HG03520 (cell line): Measurements from ENCODE around the gene RAB11FIP4.
"Not testable (repeated sequence)": the region's sequence is repeated elsewhere in the genome, so short reads cannot be mapped to it uniquely, and the experiment has no call there.

ENCODE experiments used
- ATAC-seq: cut with Tn5 transposase; IDR thresholded peaks from one replicate; pipeline ENCODE4 v1.9.1; 2021; ENCODE audit warnings: mild to moderate bottlenecking, moderate library complexity; ENCODE audit not compliant: unreplicated experiment

RAB11FIP4 gene

DNA sequence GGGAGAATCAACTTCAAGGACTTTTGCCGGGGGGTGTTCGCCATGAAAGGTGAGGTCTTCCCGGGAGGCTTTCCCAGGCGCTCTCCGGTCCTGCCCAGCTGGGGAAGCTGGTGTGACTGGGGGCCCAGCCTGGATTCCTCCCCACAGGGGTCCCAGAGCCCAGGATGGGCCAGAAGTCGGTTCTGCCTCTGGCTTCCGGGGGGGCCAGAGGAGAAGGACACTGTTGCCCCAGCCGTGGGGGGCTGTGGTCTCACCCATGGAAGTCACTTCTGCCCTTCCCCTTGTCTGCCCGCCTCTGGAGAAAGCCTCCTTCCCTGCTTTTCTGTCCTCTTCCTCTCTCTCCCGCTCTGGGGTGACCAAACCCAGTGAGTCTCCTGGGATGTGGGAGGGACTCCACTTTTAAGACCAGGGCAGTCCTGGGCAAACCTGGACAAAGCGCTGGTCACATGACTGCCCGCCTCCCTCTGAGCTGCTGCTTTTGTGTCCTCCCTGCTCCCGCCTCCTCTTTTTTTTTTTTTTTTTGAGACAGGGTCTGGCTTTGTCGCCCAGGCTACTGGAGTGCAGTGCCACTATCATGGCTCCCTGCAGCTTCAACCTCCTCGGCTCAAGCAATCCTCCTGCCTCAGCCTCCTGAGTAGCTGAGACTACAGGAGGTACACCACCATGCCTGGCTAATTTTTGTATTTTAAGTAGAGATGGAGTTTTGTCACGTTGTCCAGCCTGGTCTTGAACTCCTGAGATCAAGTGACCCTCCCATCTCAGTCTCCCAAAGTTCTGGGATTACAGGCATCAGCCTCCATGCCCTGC, 40.6 kb downstream of the RAB11FIP4 start:
- no peak for ATAC-seq

DNA sequence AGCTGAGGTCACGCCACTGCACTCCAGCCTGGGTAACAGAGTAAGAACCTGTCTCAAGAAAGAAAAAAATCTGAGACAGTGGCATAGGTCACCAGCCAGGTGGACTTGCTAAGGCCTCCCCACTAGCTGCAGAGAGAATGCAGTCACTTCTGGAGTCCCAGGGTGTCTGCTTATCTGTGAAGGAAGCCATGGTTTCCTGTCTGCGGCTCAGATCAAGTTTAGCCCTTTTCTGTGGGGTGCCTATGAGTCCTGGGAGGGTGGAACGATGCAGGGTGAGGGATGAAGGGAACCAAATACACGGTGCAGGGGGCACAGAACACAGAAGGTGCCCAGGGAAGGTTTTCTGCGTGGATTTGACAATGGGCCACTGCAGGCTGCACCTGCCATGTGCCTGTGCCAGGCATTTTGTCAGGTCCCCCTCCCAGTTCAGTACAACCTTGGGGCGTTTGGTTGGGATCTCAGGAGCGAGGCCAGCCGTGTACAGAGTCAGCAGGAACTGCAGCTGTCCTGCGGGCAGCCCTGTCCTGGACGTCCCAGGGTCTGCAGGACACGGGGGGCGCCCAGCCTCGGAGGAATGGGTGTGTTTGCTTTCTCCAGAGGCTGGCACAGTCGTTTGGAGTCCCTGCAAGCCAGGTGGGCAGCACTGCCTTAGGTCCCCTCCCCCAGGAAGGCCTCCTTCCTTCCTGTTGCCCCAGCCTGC, 41.8 kb downstream of the RAB11FIP4 start:
- no peak for ATAC-seq

DNA sequence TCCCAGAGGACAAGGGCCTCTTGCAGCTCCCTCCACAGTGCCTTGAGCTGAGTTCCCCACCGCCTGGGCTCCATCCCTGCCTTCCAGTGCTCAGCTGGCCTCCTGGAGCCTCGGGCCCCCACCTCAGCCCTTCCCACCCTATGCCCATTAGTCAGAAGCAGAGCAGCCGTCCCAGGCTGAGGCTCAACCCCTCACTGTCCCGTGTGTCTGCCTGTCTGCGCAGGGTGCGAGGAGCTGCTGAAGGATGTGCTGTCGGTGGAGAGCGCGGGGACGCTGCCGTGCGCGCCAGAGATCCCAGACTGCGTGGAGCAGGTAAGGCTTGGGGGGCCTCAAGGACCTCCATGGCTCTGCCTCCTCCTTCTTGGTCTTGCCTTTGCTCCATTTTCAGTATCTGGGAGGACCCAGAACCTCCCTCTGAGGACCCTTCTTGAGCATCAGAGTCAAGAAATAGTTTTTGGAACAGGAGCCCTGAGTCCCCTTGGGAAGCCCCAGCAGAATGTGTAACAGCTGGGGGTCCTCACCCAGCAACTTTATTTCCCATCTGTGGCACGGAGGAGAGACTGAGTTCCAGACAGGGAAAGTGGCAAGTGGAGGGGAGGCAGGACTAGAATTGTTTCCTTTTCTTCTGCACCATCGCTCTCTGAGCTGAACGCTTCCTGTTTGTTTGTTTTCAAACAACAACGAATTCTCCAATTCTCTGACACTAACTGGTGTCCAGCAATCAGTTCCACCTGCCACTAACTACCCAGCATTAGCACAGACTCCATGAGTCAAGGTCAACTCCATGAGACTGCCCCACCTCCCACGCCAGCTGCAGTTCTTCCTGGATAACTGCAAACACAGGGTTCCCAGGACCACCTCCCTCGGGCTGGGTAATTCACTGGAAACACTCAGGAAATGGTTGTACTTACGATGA, 42.6 kb downstream of the RAB11FIP4 start:
- ATAC-seq: no peak

DNA sequence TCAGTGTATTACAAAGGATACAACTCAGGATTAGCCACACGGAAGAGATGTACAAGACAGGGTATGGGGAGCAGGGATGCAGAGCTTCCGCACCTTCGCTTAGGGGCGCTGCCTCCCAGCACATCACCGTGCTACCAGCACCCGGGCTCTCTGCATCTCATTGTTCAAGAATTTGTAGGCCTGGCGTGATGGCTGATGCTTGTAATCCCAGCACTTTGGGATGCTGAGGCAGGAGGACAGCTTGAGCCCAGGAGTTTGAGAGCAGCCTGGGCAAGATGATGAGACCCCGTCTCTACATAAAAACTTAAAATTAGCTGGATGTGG, 43.2 kb downstream of the RAB11FIP4 start:
- ATAC-seq: no peak

DNA sequence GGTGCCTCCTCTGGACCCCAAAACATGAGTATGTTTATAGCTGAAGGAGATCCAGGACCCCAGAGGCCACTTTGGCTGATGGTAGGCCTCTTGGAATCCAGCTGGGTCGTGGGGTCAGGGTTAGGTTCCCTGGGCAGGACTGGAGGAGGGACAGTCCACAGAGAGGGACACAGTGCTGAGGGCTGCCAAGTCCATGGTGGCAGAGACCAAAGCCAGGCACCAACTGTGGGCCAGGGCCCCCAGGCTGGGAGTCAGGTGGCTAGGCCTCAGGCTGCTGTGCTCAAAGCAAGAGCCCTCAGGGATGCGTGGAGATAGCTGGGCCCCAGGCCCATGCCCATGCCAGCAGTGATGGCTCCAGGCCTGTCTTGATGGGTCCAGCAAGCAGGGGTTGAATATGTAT, 44.1 kb downstream of the RAB11FIP4 start:
- no peak for ATAC-seq

DNA sequence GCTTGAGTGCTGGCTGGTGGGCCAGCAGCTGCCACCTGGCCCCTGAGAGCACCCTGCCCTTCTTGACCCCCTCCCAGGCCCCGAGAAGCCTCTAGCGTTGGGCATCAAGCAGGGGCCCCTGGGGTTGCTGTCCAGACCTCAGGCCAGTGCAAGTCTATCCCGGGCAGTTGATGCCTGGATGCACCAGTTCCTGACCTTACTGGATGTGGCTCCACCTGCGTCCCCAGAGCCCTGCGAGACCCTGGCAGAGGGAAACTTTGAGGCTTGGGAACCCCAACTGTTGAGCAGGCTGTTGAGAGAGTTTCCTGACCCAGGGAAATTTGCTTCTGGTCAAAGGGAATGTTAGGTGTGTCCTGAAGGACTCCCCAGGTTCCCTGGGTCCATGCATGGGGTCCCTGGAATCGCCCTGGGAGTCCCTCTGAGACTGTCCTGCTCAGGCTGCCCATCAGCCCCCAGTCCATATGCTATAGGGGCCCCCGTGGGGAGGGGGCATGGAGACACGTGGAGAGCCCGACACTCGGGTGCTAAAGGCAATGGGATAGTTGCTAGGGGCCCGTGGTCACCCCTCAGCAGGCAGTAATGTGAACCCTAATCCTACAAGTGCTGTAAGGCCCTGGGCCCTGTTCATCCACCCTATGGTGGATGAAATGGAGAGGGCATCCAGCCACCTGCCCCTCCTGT, 46.4 kb downstream of the RAB11FIP4 start:
- no peak for ATAC-seq

DNA sequence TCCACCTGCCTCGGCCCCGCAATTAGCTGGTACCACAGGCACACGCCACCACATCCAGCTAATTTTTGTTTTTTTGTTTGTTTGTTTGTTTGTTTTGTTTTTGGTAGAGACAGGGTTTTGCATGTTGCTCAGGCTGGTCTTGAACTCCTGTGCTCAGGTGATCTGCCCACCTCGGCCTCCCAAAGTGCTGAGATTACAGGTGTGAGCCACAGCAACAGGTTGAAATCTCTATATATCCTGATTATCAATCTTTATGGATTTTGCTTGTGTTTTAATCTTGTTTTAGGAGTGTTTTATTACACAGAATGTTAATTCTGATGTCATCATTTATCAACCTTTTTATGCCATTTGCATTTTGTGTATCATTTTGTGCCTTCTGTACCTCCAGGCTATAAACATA, 48.2 kb downstream of the RAB11FIP4 start:
- ATAC-seq: no peak

DNA sequence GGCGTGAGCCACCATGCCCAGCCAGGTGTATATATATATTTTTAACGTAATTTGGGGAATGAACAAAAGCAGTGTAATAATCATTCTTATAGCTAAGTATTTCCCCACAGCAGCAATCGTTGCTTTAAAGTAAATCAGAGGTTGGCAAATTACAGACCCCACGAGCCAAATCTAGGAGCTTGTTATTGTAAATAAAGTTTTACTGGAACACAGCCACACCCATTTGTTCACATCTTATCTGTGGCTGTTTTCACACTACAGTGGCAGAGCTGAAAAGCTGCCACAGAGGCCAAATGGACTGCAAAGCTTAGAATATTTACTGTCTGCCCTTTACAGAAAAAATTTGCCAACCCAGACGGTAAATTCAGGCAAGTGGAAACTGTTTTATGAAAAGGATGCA, 50.8 kb downstream of the RAB11FIP4 start:
- ATAC-seq: no peak

DNA sequence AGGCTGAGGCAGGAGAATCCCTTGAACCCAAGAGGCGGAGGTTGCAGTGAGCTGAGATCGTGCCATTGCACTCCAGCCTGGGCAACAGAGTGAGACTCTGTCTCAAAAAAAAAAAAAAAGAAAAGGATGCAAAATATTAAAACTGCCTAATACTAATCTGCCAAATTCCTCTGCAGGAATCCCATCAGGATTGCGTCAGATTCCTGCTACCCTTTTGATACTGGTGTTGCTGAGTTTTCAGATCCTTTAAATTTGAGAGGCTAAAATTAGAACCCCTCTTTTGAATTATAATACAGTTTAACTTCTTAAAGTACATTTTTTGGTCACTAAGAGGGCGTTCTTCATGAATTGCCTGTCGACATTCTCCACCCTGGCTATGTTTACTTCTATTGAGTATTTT, 51.4 kb downstream of the RAB11FIP4 start:
- not testable (repeated sequence) for ATAC-seq

DNA sequence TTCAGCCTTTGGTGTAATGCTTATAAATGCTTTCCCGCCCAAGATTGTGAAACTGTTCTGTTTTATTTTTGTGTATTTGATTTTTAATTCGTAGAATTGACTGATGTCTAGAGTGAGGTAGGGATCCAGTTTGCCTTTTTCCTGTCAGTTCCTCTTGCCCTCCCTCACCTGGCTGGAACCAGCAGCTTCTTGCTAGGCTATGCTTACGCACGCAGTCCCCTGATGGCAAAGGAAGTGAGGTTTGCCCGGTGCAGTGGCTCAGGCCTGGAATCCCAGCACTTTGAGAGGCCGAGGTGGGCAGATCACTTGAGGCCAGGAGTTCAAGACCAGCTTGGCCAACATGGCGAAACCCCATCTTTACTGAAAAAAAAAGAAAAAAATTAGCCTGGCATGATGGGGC, 51.9 kb downstream of the RAB11FIP4 start:
- no peak for ATAC-seq

DNA sequence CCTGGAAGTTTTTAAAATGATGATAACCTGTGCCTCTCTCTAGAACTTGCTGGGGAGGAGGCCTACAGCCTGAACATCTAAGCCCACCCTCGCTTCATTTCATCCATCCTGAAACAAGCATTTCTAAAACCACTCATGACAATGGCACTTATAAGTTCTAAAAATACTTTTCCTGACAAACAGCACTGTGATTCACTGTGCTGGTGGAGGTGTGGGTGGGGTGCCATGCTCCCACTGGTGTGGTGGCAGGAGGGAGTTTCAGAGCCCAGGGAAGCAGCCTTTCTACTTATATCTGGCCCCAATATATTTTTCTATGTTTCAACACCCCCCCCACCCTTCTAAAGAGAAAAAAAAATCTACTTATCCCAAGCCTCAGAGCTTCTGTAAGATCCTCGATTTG, 52.6 kb downstream of the RAB11FIP4 start:
- no peak for ATAC-seq

DNA sequence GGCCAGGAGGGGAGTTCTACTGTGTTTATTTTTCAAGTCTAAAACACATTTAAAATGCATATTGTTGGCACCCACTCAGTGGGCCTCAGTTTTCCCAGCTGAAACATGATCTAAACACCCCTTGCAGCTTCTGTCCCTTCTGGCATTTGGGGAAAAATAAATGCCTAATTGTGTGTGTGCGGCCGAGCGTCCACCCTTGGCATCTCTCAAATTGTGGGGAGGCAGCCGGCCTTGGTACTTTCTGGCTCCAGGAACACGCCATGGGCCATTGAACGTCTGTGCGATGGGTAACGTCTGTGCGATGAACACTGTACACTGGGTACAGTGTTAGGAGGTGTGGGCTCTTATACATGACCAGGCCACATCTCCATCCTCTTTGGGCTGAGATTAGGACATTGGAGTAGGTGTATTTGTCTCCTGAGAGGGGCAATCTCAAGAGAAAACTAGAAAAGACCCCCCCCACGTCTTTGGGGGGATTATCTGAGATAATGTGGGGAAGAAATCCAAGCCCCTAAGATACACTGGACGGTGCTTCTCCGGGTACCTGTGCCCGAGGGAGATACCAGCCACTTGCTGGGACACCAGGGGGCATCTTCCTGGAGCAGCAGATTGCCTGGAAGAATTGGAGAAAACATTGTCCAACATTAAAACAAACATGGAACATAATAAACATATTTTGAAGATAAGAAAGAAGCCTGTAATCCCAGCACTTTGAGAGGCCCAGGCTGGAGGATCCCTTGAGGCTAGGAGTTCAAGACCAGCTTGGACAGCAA, 54.9 kb downstream of the RAB11FIP4 start:
- no peak for ATAC-seq

DNA sequence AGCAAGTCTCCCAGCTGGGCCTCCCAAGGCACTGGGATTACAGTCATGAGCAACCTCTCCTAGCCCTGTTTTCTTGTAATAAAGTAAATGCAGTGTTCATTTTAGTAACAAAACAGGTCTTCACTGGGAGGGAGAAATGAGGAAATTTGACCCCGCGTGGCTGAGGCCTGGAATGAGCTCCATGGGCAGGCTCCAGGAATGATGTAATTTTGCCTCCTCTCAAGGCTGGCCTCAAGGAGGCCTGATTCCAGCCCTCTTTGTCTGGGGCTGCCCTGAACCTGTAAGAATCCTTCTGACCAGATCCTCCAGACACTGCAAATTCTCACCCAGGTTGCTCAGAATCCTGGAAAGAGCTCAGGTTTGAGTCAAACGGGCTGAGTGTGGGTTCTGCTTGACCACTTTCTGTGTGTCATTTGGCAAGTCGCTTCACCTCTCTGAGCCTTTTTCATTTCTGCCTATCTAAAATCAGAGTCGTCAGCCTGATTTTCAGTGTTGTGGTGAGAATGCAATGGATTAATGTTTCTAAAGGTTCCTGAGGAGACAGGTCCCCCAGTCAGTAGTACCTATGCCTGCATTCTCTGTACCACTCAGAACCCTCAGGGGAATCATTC, 57.1 kb downstream of the RAB11FIP4 start:
- ATAC-seq: no peak

DNA sequence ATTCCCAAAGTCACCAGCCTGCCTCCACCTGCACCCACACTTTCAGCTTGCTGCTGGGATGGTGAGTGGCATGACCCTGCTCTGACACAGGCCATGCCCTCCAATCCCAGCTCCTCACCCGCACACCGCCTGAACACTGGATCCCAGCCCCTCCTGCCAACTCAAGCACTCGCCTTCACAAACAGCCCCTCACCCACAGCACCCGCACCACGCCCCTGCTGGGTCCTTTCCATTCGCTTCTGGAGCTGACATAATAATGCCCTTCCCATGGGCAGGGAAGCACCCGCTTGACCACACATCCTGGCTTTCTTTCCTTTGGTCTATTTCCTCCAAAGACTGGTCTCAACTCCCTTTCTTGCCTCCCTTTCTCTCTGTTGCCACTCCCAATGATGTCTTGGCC, 57.6 kb downstream of the RAB11FIP4 start:
- no peak for ATAC-seq

DNA sequence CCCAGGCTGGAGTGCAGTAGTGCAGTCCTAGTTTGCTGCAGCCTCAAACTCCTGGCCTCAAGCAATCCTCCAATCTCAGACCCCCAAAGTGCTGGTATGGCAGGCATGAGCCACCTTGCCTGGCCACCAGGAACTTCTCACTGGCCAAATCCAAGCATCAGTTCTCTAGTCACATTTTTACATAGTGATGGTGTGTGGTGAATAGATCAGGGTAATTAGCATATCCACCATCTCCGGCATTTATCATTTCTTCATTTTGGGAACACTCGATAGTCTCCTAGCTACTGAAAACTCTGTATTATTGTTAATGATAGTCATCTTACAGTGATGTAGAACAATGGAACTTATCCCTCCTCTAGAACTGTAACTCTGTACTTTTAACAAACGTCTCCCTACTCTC, 58.3 kb downstream of the RAB11FIP4 start:
- ATAC-seq: no peak

DNA sequence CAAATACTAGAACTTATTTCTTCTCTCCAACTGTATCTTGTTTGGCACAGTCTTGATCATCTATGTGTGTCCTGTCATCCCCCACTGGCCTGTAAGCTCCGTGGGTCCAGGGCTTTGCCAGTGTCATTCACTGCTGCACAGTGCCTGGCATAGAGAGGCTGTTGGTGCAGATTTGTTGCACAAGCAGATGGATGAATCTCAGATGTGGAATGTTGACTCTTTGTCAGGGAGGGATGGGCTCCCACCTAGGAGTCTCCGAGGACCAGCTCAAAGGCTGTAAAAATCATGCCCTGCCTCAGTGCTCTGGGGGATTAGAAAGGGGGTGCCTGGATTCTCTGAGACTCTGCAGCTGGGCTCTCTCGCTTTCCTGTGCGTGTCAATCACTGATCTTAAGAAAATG, 60.6 kb downstream of the RAB11FIP4 start:
- no peak for ATAC-seq

DNA sequence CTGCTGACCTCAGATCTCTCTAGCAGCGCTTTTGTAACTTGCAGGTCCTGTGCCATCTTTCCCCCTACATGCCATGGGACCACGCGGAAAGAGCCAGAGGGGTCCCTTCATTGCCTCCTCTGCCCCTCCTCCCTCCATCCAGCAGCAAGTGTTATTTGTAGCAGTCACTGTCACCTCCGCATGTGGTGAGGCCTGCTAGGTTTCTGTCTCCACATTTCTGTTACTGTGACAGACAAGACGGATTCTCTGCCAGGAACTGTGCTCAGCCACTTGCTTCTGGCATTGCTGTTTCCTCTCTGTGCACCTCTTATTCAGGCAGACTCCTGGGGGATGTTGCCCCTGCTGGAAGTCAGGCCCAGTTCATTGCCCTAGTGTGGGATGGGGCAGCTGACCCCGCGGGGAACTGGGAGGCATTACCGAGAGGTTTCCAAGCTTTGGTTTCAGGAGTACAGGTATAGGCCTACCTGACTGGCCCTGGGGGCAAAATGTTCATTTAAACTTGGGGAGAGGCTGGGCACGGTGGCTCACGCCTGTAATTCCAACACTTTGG, 61.2 kb downstream of the RAB11FIP4 start:
- ATAC-seq: no peak

DNA sequence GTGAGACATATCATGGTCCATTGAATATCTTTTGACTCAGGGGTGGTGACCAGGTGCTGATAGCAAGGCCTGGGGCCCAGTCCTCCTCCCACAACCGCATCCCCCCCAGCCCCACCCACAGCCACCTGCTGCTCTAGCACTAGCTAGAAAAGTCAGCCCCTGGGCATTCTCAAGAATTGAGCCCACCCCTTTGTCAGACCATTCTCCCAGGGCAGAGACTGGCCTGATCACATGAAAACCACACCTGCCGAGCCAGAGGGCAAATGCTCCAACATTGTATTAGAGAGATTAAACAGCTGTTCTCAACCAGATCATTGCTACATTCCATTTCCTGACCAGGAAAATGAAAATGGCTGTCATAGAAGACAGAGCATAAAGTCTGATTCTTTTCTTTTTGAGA, 62.4 kb downstream of the RAB11FIP4 start:
- ATAC-seq: no peak

DNA sequence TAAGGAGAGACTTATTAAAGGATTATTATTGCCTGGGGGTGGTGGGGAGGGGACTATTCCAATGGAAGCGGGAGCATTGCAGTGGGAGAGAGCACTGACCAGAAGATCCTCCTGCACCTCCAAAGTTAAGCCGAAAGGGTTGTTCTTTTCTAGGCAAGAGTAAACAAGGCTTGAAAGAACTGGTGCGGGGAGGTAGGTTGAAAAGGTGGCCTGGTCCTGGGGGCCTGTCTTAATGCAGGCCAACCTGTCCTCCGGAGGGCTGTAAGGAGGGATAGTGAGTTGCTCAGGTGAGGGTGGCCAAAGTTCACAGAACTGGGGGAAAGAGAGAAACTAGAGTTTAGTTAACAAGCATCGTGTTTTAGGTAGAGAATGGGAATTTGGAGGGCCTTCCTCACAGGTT, 65.3 kb downstream of the RAB11FIP4 start:
- ATAC-seq: no peak
